HG02623 (cell line): ENCODE measurements around the gene CDADC1.
A peak's percentile ranks its signal among the peaks of the same experiment; 100 is the strongest.
"Not testable (repeated sequence)": the region's sequence is repeated elsewhere in the genome, so short reads cannot be mapped to it uniquely, and the experiment has no call there.

ENCODE experiments used
- ATAC-seq: cut with Tn5 transposase; IDR thresholded peaks from one replicate; pipeline ENCODE4 v1.9.1; 2021; ENCODE audit warnings: moderate library complexity; ENCODE audit not compliant: unreplicated experiment

CDADC1 gene

GRCh38 chr13:49292742-49293486 is 45.2 kb downstream of the CDADC1 start:
- no peak for ATAC-seq

- ATAC-seq, result not testable (repeated sequence)
These were observed 47.0 kb downstream of the CDADC1 start for GRCh38 chr13:49294723-49295122.

- ATAC-seq, result no peak
These were observed 47.5 kb downstream of the CDADC1 start for GRCh38 chr13:49295244-49295643.

DNA sequence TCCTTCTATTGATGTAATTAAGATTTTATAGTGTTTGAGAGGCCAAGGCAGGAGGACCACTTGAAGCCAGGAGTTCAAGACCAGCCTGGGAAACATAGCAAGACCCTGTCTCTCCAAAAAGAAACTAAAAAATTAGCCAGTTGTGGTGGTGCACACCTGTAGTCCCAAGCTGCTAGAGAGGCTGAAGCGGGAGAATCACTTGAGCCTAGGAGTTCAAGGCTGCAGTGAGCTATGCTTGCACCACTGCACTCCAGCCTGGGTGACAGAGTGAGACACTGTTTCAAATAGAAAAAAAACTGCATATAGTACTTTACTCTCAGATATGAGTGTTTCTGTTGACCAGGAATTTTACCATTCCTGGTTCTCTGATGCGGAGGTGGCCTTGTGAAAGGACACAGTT is 48.9 kb downstream of the CDADC1 start:
- ATAC-seq, result no peak

GRCh38 chr13:49297338-49297737 is 49.6 kb downstream of the CDADC1 start:
- ATAC-seq, result no peak

- ATAC-seq, result no peak
These were observed 50.7 kb downstream of the CDADC1 start for GRCh38 chr13:49298416-49298815.

DNA sequence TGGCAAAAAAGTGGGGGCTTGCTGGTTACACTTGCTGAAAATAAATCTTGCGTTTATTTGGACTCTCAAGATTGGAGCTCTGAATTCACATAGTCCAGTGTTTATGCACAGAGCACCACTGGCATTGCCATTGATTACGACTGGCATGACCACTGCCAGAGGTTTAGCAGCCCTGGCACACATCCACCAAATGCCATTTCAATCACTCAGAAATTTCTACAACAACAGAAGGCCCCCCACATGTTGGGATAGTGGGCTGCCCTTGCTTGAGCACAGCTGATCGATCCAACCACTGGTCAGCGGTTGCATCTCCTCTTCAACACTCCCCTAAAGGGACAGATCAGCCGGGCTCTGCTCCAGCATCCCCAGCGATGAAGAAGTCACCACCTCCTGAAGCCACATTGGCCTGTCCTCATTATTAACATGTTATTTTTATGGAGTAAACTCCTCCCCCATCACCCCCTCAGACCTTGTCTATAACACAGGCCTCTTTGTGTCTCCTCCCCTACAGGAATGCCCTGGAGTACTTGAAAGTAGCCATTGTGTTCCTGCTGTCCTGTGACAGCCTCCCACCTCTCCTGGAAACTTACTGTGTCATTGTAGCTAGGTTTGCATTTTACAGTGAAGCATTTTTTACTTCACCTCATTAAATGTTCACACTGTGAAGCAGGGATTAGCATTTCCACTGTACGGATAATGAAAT is 51.3 kb downstream of the CDADC1 start:
- no peak for ATAC-seq

DNA sequence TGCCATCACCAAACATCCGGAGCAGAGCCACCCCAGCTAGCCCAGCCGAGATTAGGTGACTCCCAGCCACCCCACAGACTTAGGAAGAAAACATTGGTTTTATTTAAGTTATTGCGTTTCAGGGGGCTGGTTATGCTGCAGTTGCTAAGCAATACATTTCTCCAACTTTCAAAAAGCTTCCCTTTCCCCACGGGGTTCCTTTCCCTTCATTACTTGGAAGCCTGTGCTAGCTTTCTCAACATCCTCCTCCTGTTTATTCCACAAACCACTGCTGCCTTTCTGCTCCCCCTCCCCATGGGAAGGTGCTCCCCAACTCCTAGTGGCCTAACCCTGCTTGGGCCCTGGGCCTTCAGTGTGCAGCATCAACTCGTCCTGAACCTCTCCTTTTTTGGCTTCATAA is 52.6 kb downstream of the CDADC1 start:
- no peak for ATAC-seq

DNA sequence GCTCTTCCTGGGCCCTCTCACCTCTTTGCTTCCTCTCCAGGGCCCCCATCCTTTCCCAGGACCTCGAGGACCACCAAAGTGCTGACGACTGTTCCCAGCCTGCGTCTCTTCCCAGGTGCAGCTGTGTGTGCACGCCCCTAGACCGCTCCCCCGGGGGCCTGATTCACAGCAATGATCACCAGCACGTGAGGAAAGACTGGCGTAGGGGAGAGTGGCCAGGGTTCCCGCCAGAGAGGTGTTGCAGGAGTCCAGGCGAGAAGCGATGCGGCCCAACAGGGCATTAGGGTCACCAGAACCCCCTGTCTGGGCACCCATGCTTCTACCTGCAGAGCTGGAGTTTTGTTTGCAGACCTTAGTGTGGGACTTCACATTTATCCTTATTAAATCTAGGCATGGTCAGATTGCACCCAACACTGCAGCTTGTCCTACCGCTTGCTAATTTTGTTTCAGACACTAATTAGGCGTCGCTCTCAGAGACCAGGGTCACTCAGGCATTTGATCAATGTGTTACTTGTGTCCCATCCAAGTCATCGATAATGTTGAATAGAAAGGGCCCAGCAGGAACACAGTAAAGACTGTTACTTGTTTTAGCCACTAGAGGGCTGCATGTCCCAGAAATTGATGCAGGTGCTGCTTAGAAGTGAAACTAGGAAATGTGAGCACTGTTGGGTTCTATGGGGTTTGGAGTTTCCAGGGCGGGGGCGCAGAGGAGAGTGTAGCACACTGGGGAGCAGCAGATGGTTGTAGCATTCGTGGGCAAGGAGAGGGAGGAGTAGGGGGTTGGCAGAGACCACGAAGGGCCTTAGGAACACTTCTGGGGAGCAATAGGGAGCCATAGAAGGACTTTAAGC is 53.2 kb downstream of the CDADC1 start:
- peak; percentile 91 for ATAC-seq

GRCh38 chr13:49302222-49302621 is 54.5 kb downstream of the CDADC1 start:
- no peak for ATAC-seq

DNA sequence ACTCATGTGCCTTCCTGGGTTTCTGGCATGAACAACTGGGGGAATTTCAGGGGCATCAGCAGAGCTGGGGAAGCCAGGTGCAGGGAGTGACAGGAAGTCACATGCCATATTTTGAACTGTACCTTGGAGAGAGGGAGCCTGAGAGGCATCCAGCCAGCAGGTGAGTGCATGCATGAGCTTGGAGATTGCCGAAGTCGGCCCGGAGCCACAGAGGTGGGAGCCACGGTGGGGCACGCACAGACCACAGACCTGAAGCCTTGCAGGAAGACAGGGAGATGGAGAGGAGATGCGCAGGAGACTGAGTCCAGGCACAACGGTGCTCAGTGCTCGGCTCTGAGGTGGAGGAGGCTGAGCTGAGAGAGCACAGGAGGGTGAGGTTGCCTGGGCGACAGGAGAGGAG is 55.1 kb downstream of the CDADC1 start:
- ATAC-seq, result no peak

- no peak for ATAC-seq
These were observed 56.0 kb downstream of the CDADC1 start for GRCh38 chr13:49303533-49304252.

- ATAC-seq, result no peak
These were observed 56.6 kb downstream of the CDADC1 start for GRCh38 chr13:49304356-49304755.

- no peak for ATAC-seq
These were observed 57.3 kb downstream of the CDADC1 start for GRCh38 chr13:49304763-49305700.

DNA sequence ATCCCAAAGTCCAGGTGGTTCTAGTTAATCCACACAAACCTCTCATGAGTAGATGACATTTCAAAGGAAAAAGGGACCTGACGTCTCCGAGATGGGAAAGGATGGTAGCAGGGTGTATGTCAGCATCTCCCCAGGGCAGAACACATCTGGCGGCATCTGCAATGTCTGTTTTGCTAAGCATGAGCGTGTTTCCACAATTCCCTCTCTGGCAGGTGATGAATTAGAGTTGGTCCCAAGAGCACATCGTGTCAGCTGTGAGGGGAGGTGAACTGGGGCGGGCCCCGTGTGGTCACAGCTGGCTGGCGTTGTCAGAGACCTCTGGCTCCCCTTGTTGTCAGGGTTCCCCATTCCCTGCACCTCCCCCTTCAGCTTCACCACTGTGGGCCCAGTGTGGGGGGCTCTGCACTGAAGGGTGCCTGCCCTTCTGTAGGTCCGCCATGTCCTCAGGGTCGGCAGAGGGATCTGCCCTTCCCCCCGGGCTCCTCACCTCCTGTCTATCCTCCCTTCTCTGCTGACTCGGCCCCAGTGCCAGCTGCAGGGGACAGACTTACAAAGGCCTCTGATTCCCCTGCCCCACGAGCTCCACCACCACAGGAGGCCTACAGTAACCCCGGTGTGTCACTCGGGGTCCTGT is 58.2 kb downstream of the CDADC1 start:
- ATAC-seq, result no peak

DNA sequence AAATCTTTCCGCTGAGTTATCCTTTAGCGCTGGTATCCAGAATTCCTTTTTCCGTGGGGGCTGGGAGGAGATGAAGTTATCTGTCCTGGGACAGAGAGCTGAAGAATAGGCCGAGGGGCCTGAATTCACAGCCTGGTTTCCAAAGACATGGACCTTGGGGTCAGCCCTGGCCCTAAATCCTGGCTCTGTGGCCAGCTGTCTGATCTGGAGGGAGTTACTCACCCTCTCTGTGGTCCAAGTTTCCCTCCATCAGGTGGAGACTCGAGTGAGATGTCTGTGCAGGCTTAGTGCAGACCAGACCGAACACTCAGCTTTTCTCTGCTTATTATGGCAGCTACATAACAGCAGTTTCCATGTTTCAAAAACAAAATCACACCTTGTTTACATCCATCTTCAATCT is 59.6 kb downstream of the CDADC1 start:
- no peak for ATAC-seq

GRCh38 chr13:49308097-49308875 is 60.6 kb downstream of the CDADC1 start:
- ATAC-seq, result no peak

GRCh38 chr13:49308921-49309408 is 61.2 kb downstream of the CDADC1 start:
- no peak for ATAC-seq
